HG03135 (cell line): ENCODE data around the gene GPHA2.
A peak's percentile ranks its signal among the peaks of the same experiment; 100 is the strongest.

Source experiments
- ATAC-seq: cut with Tn5 transposase; IDR thresholded peaks from one replicate; pipeline ENCODE4 v1.9.1; 2021; ENCODE audit warnings: mild to moderate bottlenecking, moderate library complexity; ENCODE audit not compliant: unreplicated experiment

Gene GPHA2

GRCh38 chr11:64931290-64931689 lies 4.4 kb downstream of the GPHA2 start:
- ATAC-seq: no peak

- no peak for ATAC-seq
These were observed 5.4 kb downstream of the GPHA2 start for GRCh38 chr11:64930340-64930739.

GRCh38 chr11:64929625-64930024 lies 6.1 kb downstream of the GPHA2 start:
- no peak for ATAC-seq

DNA sequence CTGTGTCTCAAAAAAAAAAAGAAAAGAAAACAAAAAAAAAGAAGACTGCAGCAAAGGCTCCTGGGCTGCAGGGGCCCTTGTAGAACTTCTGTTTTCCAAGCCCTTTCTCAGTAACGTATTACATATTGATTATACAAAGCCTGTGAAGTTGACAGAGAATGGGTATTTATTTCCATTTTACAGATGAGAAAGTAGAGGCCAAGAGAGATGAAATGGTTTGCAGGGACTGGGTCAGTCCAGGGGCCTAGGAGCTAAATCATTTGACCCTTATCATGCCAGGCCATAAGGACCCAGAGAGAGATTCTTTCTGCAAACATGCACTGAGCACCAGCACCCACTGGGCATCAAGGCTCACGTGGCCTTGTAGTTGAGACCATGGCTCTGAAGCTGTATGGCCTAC lies 6.7 kb downstream of the GPHA2 start:
- ATAC-seq: no peak

- no peak for ATAC-seq
These were observed 9.0 kb downstream of the GPHA2 start for GRCh38 chr11:64926689-64927088.

GRCh38 chr11:64925536-64926436 lies 9.9 kb downstream of the GPHA2 start:
- ATAC-seq: no peak

DNA sequence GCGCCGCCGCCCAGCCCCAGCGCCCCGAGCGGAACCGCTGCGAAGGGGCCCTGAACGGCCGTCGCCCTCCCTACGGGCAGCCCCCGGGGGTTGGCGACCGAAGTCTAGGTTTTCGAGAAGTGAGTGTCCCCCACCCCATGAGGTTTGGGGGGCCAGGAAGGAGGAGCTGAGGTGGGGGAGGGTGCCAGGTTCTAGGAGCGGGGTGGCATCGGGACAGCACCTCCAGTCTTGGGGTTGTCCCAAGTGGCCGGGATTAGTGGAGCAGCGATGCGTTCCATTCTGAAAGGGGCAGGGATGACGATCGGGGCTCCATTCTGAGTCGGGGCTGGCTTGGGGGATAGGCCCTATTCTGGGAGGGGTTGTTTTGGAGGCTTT lies 10.8 kb downstream of the GPHA2 start:
- ATAC-seq: no peak

DNA sequence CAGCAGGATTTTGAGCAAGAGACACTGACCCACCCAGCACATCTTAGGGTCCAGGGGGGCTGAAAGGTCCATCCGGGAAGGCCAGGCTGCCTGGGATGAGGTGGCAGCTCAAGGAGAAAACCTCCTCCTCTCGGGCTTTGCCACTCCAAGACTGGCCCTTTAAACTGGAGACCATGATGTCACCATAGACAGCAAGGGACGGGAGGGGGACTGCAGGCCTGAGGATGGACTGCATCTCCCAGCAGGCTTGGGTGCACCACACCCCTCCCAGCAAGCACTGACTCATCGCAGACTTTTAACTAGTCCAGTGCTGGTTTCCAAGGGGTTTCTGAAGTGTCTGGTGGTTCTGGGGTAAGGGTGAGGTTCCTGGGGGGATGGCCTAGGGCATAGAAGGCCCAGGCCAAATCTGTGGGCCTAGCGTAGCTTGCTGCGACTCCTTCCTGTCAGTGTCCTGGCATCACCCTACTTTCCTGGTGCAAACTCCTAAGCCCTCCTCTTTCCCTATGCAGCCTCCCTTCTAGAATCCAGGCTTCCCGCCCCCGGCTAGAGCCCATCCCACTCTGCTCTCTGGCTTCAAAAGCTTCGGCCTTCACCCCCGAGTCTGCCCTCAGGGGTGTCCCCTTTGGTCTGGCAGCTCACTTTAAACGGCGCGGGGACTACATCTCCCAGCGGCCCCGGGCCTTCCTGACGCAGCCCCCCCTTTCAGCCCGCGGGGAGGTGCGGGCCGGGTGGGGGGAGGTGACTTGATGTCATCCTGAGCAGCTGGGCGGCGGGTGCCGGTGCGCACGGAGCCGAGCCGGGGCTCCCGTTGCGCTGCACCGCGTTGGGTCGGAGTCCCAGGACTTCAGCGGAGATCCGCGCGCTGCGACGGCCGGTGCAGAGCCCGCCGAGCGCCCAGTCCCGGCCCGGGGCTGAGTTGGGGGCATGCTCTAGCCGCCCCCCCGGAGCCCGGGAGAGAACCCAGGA lies 11.5 kb downstream of the GPHA2 start, which contains the start of gene PPP2R5B:
PPP2R5B (plus strand) TSS at position 746 of the 966 bp plus-strand sequence. CDS start 1,046 bp downstream, outside the sequence.
- peak; percentile 78 for ATAC-seq

- ATAC-seq: no peak
These were observed 12.5 kb downstream of the GPHA2 start for GRCh38 chr11:64923151-64923661.

- no peak for ATAC-seq
These were observed 14.3 kb downstream of the GPHA2 start for GRCh38 chr11:64921384-64921783.

DNA sequence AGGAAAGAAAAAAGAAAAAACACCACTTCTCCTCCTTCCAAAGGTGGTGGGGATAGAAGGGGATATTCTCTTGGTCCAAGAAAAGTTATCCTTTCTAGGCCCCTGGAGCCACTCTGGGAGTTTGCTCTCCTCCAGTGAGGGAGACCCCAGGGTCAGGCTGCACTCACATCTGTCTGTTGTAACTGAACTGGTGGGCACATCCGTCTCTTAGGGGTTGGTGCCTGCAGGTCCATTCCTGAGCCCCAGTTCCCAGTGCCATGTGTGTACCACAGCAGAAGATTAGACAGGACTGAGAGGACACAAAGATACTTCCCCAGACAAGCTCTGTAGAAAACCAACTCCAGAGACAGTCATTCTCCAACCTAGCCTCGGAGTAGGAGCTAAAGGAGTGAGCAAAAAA lies 15.6 kb downstream of the GPHA2 start:
- ATAC-seq: no peak

GRCh38 chr11:64919627-64920026 lies 16.1 kb downstream of the GPHA2 start:
- ATAC-seq: no peak

GRCh38 chr11:64918017-64918416 lies 17.7 kb downstream of the GPHA2 start:
- ATAC-seq: no peak

GRCh38 chr11:64917663-64917995 lies 18.1 kb downstream of the GPHA2 start:
- ATAC-seq: no peak

DNA sequence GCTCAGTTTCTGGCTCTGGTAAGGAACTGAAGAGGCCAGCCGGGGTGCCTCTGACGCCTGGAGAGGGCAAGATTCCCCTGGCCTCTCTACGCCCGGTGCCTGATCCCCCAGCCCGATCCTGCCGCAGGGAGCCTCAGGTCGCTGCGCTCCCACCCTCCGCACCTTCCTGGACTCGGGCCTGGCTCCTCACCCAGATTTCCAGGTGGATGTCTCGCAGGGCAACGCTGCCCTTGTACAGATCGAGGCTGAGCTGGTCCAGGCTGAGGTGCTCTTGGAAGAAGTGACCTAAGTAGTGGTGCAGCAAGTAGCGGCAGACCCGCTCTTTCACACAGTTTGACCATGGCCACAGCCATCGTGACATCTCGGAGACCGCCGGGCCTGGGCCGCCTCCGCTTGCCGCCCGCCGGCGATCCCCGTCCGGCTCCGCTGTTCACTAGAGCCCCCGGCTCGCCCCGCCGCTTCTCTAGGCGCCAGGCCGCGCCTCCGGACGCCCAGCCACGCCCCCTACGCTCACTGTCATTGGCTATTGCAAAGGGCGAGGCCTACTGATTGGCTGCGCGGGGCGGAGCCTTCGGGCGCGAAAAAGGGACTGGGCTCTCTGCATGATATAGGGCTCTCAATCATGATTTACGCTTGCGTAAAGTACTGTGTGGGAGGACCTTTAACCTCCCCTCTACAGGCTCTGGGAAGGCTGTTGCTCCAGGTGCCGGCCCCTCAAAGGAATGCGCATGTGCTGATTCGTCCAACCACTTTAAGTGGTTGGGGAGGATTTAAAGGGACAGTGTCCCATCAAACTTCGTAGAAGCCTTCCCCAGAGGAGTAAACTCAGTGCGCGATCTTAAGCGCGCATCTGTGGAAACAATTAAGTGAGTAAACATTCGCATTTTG lies 18.7 kb downstream of the GPHA2 start, which contains the start of gene ATG2A:
ATG2A (minus strand) TSS at position 435 of the 888 bp plus-strand sequence; CDS start at position 361, 74 bp downstream.
- ATAC-seq: peak; percentile 91

- peak; percentile 9 for ATAC-seq
These were observed 19.5 kb downstream of the GPHA2 start for GRCh38 chr11:64916040-64916774.

DNA sequence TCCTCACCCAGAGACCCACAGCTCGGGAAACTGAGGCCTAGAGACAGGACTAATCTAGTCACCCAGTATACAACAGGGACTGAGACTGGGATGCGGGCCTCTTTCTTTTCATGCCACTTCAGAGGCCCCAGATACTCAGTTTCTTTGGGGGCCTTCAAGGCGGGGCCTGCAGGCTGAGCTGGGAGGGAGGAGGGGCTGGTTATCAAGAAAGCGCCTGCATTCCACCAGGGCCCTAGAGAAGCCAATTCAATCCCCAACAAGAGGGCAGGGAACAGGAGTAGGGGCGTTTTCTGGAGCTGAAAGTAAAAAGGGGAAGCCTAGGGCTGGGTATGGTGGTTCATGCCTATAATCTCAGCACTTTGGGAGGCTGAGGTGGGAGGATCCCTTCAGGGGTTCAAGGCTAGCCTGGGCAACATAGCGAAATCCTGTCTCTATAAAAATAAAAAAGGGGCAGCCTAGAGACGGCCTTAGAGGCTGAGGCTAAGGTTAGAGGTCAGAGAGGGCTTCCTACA lies 20.3 kb downstream of the GPHA2 start:
- ATAC-seq: no peak

- no peak for ATAC-seq
These were observed 21.6 kb downstream of the GPHA2 start for GRCh38 chr11:64914123-64914522.

GRCh38 chr11:64913171-64913727 lies 22.4 kb downstream of the GPHA2 start:
- no peak for ATAC-seq
